H9 (cell line): ENCODE results near the gene DDX60. TPM values are rescaled to one million over a fixed set of nuclear protein-coding genes. Genes with fewer than 3 reads are reported as not detected.

ENCODE experiments used
- DNase-seq: peaks from one replicate; pipeline ENCODE4 v3.0.0-alpha.2; 2017
- H2AFZ ChIP-seq: one replicate; pipeline ENCODE4 v1.6.1; 2013; ENCODE audit warnings: mild to moderate bottlenecking, low read length, control low read depth, moderate library complexity
- H2AK5ac ChIP-seq: 2 replicates; pipeline ENCODE4 v1.6.1; 2013; ENCODE audit warnings: low read length, control low read depth, mixed read lengths; ENCODE audit not compliant: insufficient read length
- H2BK120ac ChIP-seq: one replicate; pipeline ENCODE4 v1.6.1; 2013; ENCODE audit warnings: low read depth, mild to moderate bottlenecking, low read length, control low read depth, inconsistent platforms; ENCODE audit not compliant: poor library complexity, severe bottlenecking
- H2BK12ac ChIP-seq: 2 replicates; pipeline ENCODE4 v1.6.1; 2013; ENCODE audit warnings: low read length, control low read depth, mixed read lengths, low read depth; ENCODE audit not compliant: insufficient read length
- H2BK15ac ChIP-seq: 2 replicates; pipeline ENCODE4 v1.6.1; 2013; ENCODE audit warnings: low read depth, low read length, control low read depth
- H2BK20ac ChIP-seq: one replicate; pipeline ENCODE4 v1.6.1; 2013; ENCODE audit warnings: low read depth, mild to moderate bottlenecking, low read length, control low read depth, inconsistent platforms; ENCODE audit not compliant: poor library complexity, severe bottlenecking
- H2BK5ac ChIP-seq: 2 replicates; pipeline ENCODE4 v1.6.1; 2013; ENCODE audit warnings: low read length, control low read depth, mixed read lengths; ENCODE audit not compliant: insufficient read length
- H3K14ac ChIP-seq: 2 replicates; pipeline ENCODE4 v1.6.1; 2013; ENCODE audit warnings: low read length, control low read depth; ENCODE audit not compliant: insufficient read depth
- H3K18ac ChIP-seq: 2 replicates; pipeline ENCODE4 v1.6.1; 2013; ENCODE audit warnings: low read depth, mild to moderate bottlenecking, mixed read lengths, low read length, control low read depth; ENCODE audit not compliant: insufficient read length
- H3K23ac ChIP-seq: 2 replicates; pipeline ENCODE4 v1.6.1; 2013; ENCODE audit warnings: low read length, control low read depth, mixed read lengths, low read depth; ENCODE audit not compliant: insufficient read length
- H3K23me2 ChIP-seq: 2 replicates; pipeline ENCODE4 v1.6.1; 2013; ENCODE audit warnings: low read depth, mild to moderate bottlenecking, mixed read lengths, low read length, control low read depth; ENCODE audit not compliant: insufficient read length, poor library complexity, severe bottlenecking
- H3K27ac ChIP-seq: 2 replicates; pipeline ENCODE4 v1.5.1; 2013; ENCODE audit warnings: low read length, control low read depth, mixed read lengths, low read depth; ENCODE audit not compliant: insufficient read length
- H3K27me3 ChIP-seq: 2 replicates; pipeline ENCODE4 v1.6.1; 2013; ENCODE audit warnings: low read length, control low read depth, inconsistent platforms; ENCODE audit not compliant: insufficient read depth
- H3K4ac ChIP-seq: 2 replicates; pipeline ENCODE4 v1.6.1; 2013; ENCODE audit warnings: low read depth, mild to moderate bottlenecking, control low read depth, inconsistent platforms, low read length, moderate library complexity
- H3K4me1 ChIP-seq: 2 replicates; pipeline ENCODE4 v1.6.1; 2013; ENCODE audit warnings: low read length, control low read depth, inconsistent platforms; ENCODE audit not compliant: insufficient read depth
- H3K4me2 ChIP-seq: 2 replicates; pipeline ENCODE4 v1.6.1; 2013; ENCODE audit warnings: low read length, control low read depth, mixed read lengths; ENCODE audit not compliant: insufficient read length, insufficient read depth
- H3K56ac ChIP-seq: 2 replicates; pipeline ENCODE4 v1.6.1; 2013; ENCODE audit warnings: low read depth, mild to moderate bottlenecking, mixed read lengths, low read length, control low read depth; ENCODE audit not compliant: insufficient read length
- H3K79me1 ChIP-seq: 2 replicates; pipeline ENCODE4 v1.6.1; 2013; ENCODE audit warnings: low read depth, mild to moderate bottlenecking, moderate library complexity, low read length, control low read depth, inconsistent platforms; ENCODE audit not compliant: insufficient read depth, poor library complexity, severe bottlenecking
- H3K79me2 ChIP-seq: 2 replicates; pipeline ENCODE4 v1.6.1; 2013; ENCODE audit warnings: low read length, control low read depth, inconsistent platforms; ENCODE audit not compliant: insufficient read depth
- H3K9ac ChIP-seq: 2 replicates; pipeline ENCODE4 v1.6.1; 2013; ENCODE audit warnings: low read length, control low read depth, mixed read lengths; ENCODE audit not compliant: insufficient read length; ENCODE audit errors: extremely low read depth
- H3K9me3 ChIP-seq: one replicate; pipeline ENCODE4 v1.6.1; 2013; ENCODE audit warnings: low read depth, low read length, inconsistent platforms; ENCODE audit not compliant: control insufficient read depth
- H3T11ph ChIP-seq: one replicate; pipeline ENCODE4 v1.6.1; 2013; ENCODE audit warnings: mild to moderate bottlenecking, low read length, control low read depth, inconsistent platforms
- H4K20me1 ChIP-seq: one replicate; pipeline ENCODE4 v1.6.1; 2013; ENCODE audit not compliant: control insufficient read depth, insufficient read length, insufficient read depth
- H4K5ac ChIP-seq: 2 replicates; pipeline ENCODE4 v1.6.1; 2013; ENCODE audit warnings: low read depth, mild to moderate bottlenecking, mixed read lengths, low read length, control low read depth; ENCODE audit not compliant: insufficient read length
- H4K8ac ChIP-seq: replicated peaks from 2 replicates; pipeline ENCODE4 v1.6.1; 2013; ENCODE audit warnings: low read length, control low read depth, mixed read lengths, low read depth; ENCODE audit not compliant: insufficient read length
- H4K91ac ChIP-seq: 2 replicates; pipeline ENCODE4 v1.6.1; 2013; ENCODE audit warnings: low read depth, mild to moderate bottlenecking, moderate library complexity, mixed read lengths, low read length, control low read depth; ENCODE audit not compliant: insufficient read length
- H3K27ac Mint-ChIP-seq, 3 experiments: 2 replicates in 2 of 3; 3 replicates in 1 of 3; pipeline ENCODE4 v1.8.0; 2020 to 2021; ENCODE audit warnings: mixed read lengths in 3 of 3, mild to moderate bottlenecking in 1 of 3, moderate library complexity in 1 of 3
- H3K27me3 Mint-ChIP-seq: 2 replicates; pipeline ENCODE4 v1.8.0; 2021; ENCODE audit warnings: low read depth, mild to moderate bottlenecking, moderate library complexity, mixed read lengths
- H3K36me3 Mint-ChIP-seq, 3 experiments: 2 replicates in 2 of 3; 3 replicates in 1 of 3; pipeline ENCODE4 v1.8.0; 2020 to 2021; ENCODE audit warnings: low read depth in 3 of 3, mixed read lengths in 3 of 3; ENCODE audit not compliant: insufficient read depth in 1 of 3
- H3K4me1 Mint-ChIP-seq, 2 experiments: 2 replicates each; pipeline ENCODE4 v1.8.0; 2020; ENCODE audit warnings: mixed read lengths in 2 of 2
- H3K4me3 Mint-ChIP-seq, 2 experiments: 2 replicates in 1 of 2; 3 replicates in 1 of 2; pipeline ENCODE4 v1.8.0; 2020 to 2021; ENCODE audit warnings: mild to moderate bottlenecking in 2 of 2, mixed read lengths in 2 of 2, moderate library complexity in 1 of 2
- H3K9me3 Mint-ChIP-seq, 2 experiments: 2 replicates in 1 of 2; 3 replicates in 1 of 2; pipeline ENCODE4 v1.8.0; 2020; ENCODE audit warnings: mild to moderate bottlenecking in 2 of 2, mixed read lengths in 2 of 2, moderate library complexity in 1 of 2
- CTCF ChIP-seq: fragments of 200-600 bp; sonication (generic); conservative IDR thresholded peaks from 3 replicates; pipeline ENCODE4 v1.8.0; 2021; ENCODE audit warnings: antibody characterized with exemption, mild to moderate bottlenecking
- WGBS: extraction: QIAGEN DNeasy Blood & Tissue Kit; methylation state at CpG from one replicate; pipeline ENCODE4 v1.1.7; 2013; ENCODE audit warnings: missing lambda C conversion rate, low lambda C conversion rate, mixed read lengths; ENCODE audit not compliant: insufficient read length; ENCODE audit errors: extremely low coverage; 5-methylcytosine and 5-hydroxymethylcytosine counted together
- total RNA-seq: library from RNA; stranded (reverse); gene quantifications from 2 replicates; pipeline ENCODE4 v1.2.1, GENCODE V29; 2021

Gene DDX60
- total RNA-seq, 1 experiment from 2014 or later = 3.9 TPM

DNA sequence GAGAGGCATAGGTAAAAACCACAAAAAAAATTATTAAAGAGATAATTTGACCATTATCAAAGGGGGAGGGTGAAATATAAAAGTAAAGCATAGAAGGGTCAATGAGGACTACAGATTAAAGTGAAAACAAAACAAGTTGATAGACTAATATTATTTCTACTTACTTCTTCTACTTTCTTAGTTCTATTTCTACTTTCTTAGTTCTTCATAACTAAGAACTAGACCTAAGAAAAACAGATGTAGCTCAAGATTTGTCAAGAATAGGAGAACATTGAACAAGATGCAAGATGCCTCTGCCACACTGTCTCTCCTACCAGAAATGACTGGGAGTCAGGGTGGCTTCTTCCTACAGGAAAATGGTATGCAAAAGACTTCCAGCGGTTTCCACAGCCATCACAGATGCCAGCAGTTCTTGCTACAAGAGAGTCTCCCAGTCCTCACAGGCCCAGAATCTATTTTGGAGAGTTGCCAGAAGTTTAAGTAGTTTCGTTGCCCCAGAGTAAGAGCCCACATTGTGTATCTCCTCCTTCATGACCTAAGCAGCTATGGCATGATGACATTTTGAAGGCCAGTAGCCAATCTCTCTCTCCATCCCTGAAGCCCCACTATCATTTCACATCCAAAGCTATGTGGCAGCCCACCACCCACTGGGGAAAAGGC lies 42.9 kb upstream of the DDX60 start:
- Histone ChIP-seq H3K79me2 (no peaks in the 10 kb centered on the region), H3K79me1 (no peaks in the 10 kb centered on the region), H2BK5ac (no peak overlapping the region), H3K23me2 (no peaks in the 10 kb centered on the region), H4K91ac (no peak overlapping the region), H3K9me3 (no peaks in the 10 kb centered on the region), H3K27ac (no peak overlapping the region), H3K9ac (no peak overlapping the region), H3K4me1 (no peaks in the 10 kb centered on the region), H3K27me3 (no peaks in the 10 kb centered on the region), H2BK120ac (no peak overlapping the region), H3K14ac (no peak overlapping the region), H4K8ac (no peak overlapping the region), H3K4ac (no peak overlapping the region), H4K5ac (no peak overlapping the region), H3K23ac (no peak overlapping the region), H3K4me2 (no peak overlapping the region), H3K56ac (no peak overlapping the region), H2BK20ac (no peak overlapping the region), H2BK12ac (no peak overlapping the region), H2AFZ (no peak overlapping the region), H4K20me1 (no peaks in the 10 kb centered on the region), H2AK5ac (no peak overlapping the region), H3K18ac (no peak overlapping the region), H2BK15ac (no peak overlapping the region), H3T11ph (no peak overlapping the region)
- DNase-seq = no peak
- Mint-ChIP-seq H3K27me3 (no peaks in the 10 kb centered on the region), H3K36me3 (no peaks in the 10 kb centered on the region), H3K9me3 (no peaks in the 10 kb centered on the region), H3K4me3 (no peak overlapping the region), H3K4me1 (0 out of 4 replicates have a peak, but pooled peaks cover 0 to 3% of the 10 kb centered on the region in 2 experiments), H3K27ac (peak overlapping the region in 1 of 3 experiments; percentile 25; a peak in 1 of 7 replicates)
- no CpG with 5 or more reads among the region's 2 CpGs for WGBS
- TF ChIP-seq CTCF = no peak
